ENCODE results near the gene ZFHX3. TPM values are rescaled to one million over a fixed set of nuclear protein-coding genes. Genes with fewer than 3 reads are reported as not detected.

The ZFHX3 gene
- total and polyA plus RNA-seq, 2 donors (not counting 1 experiment from before 2014, with no cell fraction given) = 0.54 to 6.6 TPM

DNA sequence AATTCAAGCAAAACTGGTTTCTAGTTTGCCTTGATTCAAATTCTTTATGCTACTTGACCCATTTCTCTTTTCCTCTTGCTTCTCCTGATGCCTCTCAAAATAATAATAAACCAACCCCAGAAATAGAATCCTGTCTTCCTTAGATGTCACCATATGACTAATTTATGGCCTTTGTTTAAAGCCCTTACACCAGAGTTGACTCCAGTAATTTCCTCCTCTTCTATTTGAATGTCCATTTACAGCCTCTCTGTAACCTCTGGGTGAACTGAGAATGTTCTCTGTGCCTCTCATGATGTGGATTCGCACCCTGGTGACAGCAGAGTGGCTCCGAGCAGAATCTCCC is 31.5 kb downstream of the ZFHX3 start:
- intact Hi-C loops (cut with micrococcal nuclease) = no loop called here
- Histone ChIP-seq H3K4me1 (ENCODE audit: control insufficient read depth in 2 of 2, insufficient read depth in 2 of 2, low read length in 2 of 2) (peaks cover 0 to 7% of the 10 kb centered on the region in 2 donors), H2AFZ (ENCODE audit: insufficient read depth, low read depth, low read length, poor library complexity, severe bottlenecking) (no peak overlapping the region), H3K4me2 (replicated peaks; ENCODE audit: low read depth, low read length, poor library complexity, severe bottlenecking) (peak overlapping the region; percentile 18), H3K27me3 (replicated peaks in 1 of 4; ENCODE audit: control extremely low read depth in 1 of 4, control insufficient read depth in 3 of 4, insufficient read depth in 4 of 4, low read length in 3 of 4) (no peaks in the 10 kb centered on the region), H3K27ac (ENCODE audit: low read length in 2 of 2) (no peak overlapping the region), H4K20me1 (ENCODE audit: control insufficient read depth, insufficient read depth, low read length, poor library complexity, severe bottlenecking) (no peaks in the 10 kb centered on the region), H3K4me3 (ENCODE audit: control extremely low read depth in 1 of 5, extremely low read depth in 1 of 5, insufficient read depth in 1 of 5, low read depth in 2 of 5, low read length in 4 of 5) (no peak overlapping the region), H3K9me3 (ENCODE audit: control extremely low read depth in 1 of 3, control insufficient read depth in 2 of 3, insufficient read depth in 1 of 3, low read length in 2 of 3) (no peaks in the 10 kb centered on the region), H3K36me3 (replicated peaks in 1 of 2; ENCODE audit: control extremely low read depth in 1 of 2, control insufficient read depth in 1 of 2, extremely low read depth in 1 of 2, insufficient read depth in 2 of 2, low read length in 1 of 2) (no peaks in the 10 kb centered on the region), H3K9ac (ENCODE audit: low read length) (no peak overlapping the region), H3K79me2 (ENCODE audit: control insufficient read depth, insufficient read depth, low read length) (peaks cover 16% of the 10 kb centered on the region)
- peaks cover 10% of the 10 kb centered on the region for H3K4me1 Mint-ChIP-seq
- 82% methylated on average over 2 of the region's 2 CpGs for WGBS (ENCODE audit: insufficient coverage)
- no peaks in the 10 kb centered on the region for H3K9me3 Mint-ChIP-seq (ENCODE audit: insufficient read depth)
- no peak for TF ChIP-seq EZH2 (IDR thresholded peaks at IDR 0.05; ENCODE audit: borderline replicate concordance, insufficient read depth, low read depth, low read length, poor library complexity, severe bottlenecking)
- TF ChIP-seq, protein P1, sequence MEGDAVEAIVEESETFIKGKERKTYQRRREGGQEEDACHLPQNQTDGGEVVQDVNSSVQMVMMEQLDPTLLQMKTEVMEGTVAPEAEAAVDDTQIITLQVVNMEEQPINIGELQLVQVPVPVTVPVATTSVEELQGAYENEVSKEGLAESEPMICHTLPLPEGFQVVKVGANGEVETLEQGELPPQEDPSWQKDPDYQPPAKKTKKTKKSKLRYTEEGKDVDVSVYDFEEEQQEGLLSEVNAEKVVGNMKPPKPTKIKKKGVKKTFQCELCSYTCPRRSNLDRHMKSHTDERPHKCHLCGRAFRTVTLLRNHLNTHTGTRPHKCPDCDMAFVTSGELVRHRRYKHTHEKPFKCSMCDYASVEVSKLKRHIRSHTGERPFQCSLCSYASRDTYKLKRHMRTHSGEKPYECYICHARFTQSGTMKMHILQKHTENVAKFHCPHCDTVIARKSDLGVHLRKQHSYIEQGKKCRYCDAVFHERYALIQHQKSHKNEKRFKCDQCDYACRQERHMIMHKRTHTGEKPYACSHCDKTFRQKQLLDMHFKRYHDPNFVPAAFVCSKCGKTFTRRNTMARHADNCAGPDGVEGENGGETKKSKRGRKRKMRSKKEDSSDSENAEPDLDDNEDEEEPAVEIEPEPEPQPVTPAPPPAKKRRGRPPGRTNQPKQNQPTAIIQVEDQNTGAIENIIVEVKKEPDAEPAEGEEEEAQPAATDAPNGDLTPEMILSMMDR (IDR thresholded peaks at IDR 0.05) = no peak
- DNase-seq (no peak), ATAC-seq (ENCODE audit: low read depth) (no peak)
- no peak overlapping the region for H3K4me3 Mint-ChIP-seq
- H3K27ac Mint-ChIP-seq = no peak overlapping the region
- H3K27me3 Mint-ChIP-seq = no peaks in the 10 kb centered on the region
- ChIA-PET CTCF (no interaction called here), POLR2A (no interaction called here)

DNA sequence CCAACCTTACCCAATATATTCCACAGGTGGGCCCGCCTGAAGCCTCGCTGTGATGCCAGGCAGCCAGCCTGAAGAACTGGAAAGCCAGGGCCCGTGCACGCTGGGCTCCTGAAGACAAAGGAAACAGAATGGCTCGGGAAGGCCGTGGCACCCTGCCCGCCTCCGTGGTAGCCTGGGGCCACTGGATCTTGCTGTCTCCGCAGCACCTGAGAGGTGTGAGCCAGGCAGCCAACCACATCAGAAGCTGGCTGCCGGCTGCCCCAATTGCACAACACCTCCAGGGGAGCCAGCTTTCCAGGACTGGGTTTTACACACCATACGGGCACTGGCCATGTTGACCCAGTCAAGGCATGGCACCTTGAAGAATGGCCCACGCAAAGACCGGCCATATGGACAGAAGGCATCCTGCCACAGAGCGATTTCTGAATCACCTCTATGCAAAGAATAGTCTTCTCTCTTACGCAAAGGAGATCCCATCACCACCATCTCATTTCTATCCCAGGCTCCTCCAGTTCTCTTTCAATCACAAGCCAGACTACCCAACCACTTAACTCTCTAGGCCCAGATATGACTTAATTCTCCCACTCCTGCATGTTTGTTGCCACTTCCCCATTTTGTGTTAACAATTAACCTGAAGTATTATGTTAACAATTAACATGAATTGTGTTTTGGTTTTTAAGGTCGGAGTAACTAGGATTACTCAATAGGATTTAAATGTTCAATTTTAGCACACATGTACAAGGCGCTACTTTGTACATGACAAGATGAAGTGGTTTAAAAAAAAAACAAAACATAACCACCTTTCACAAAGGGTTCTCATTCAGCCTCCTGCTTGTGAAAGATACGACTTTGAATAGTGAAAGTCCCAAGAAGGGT is 32.1 kb downstream of the ZFHX3 start:
- WGBS (ENCODE audit: insufficient coverage) = 90% methylated on average over 16 of the region's 18 CpGs
- Histone ChIP-seq H4K20me1 (ENCODE audit: control insufficient read depth, insufficient read depth, low read length, poor library complexity, severe bottlenecking) (no peaks in the 10 kb centered on the region), H3K4me2 (replicated peaks; ENCODE audit: low read depth, low read length, poor library complexity, severe bottlenecking) (peak overlapping the region; percentile 18), H3K27me3 (replicated peaks in 1 of 4; ENCODE audit: control extremely low read depth in 1 of 4, control insufficient read depth in 3 of 4, insufficient read depth in 4 of 4, low read length in 3 of 4) (no peaks in the 10 kb centered on the region), H3K4me1 (ENCODE audit: control insufficient read depth in 2 of 2, insufficient read depth in 2 of 2, low read length in 2 of 2) (peaks cover 0 to 7% of the 10 kb centered on the region in 2 donors), H3K36me3 (replicated peaks in 1 of 2; ENCODE audit: control extremely low read depth in 1 of 2, control insufficient read depth in 1 of 2, extremely low read depth in 1 of 2, insufficient read depth in 2 of 2, low read length in 1 of 2) (no peaks in the 10 kb centered on the region), H3K9ac (ENCODE audit: low read length) (no peak overlapping the region), H3K9me3 (ENCODE audit: control extremely low read depth in 1 of 3, control insufficient read depth in 2 of 3, insufficient read depth in 1 of 3, low read length in 2 of 3) (no peaks in the 10 kb centered on the region), H3K4me3 (ENCODE audit: control extremely low read depth in 1 of 5, extremely low read depth in 1 of 5, insufficient read depth in 1 of 5, low read depth in 2 of 5, low read length in 4 of 5) (no peak overlapping the region), H2AFZ (ENCODE audit: insufficient read depth, low read depth, low read length, poor library complexity, severe bottlenecking) (no peak overlapping the region), H3K79me2 (ENCODE audit: control insufficient read depth, insufficient read depth, low read length) (peaks cover 16% of the 10 kb centered on the region), H3K27ac (ENCODE audit: low read length in 2 of 2) (no peak overlapping the region)
- Mint-ChIP-seq H3K4me1 (peaks cover 10% of the 10 kb centered on the region), H3K27me3 (no peaks in the 10 kb centered on the region), H3K4me3 (no peak overlapping the region), H3K9me3 (ENCODE audit: insufficient read depth) (no peaks in the 10 kb centered on the region), H3K27ac (no peak overlapping the region)
- DNase-seq (no peak), ATAC-seq (ENCODE audit: low read depth) (no peak)
- ChIA-PET CTCF (no interaction called here), POLR2A (no interaction called here)
- intact Hi-C loops (cut with micrococcal nuclease) = no loop called here
- no peak for TF ChIP-seq EZH2 (IDR thresholded peaks at IDR 0.05; ENCODE audit: borderline replicate concordance, insufficient read depth, low read depth, low read length, poor library complexity, severe bottlenecking)
- TF ChIP-seq, protein P1 (IDR thresholded peaks at IDR 0.05) = no peak

All from B cell (primary cell).